ENCODE data around the gene RGL3.
A peak's percentile ranks its signal among the peaks of the same experiment; 100 is the strongest.
"Not testable (repeated sequence)": the region's sequence is repeated elsewhere in the genome, so short reads cannot be mapped to it uniquely, and the experiment has no call there.

Gene RGL3

DNA sequence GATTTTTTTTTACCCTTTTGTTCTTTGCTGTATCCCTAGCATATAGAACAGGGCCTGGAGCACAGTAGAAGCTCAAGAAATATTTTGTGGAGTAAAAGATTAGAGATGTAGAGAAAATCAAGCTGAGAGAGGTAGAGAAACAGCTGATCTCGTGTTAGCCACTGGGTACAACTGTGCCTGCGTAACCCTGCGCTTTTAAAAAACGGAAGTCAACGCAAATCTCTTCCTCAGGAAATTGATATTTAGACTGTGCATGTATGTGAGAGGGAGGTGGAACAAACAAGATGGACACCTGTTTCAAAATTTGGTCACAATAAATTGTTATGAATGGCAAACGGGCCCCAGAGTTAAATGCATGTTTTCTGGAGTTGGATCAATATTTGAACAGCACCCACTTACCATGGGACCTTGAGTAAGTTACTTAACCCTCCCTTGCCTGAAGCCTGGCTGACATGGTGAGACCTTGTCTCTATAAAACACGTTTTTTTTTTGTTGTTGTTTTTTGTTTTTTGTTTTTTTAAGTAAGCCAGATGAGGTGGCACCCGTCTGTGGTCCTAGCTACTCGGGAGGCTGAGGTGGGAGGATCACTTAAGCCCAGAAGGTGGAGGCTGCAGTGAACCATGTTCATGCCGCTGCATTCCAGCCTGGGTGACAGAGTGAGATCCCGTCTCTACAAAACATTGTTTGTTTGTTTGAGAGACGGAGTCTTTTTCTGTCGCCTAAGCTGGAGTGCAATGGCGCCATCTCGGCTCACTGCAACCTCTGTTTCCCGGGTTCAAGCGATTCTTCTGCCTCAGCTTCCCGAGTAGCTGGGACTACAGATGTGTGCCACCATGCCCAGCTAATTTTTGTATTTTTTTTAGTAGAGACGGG is 31.7 kb downstream of the RGL3 start:
- no peak for TF ChIP-seq POLR2AphosphoS5 (IDR thresholded peaks at IDR 0.05; ENCODE audit: low read depth, low read length)
- no peak for TF ChIP-seq TAF1 (IDR thresholded peaks at IDR 0.05; ENCODE audit: borderline replicate concordance, low read depth, low read length)
- TF ChIP-seq POLR2A (IDR thresholded peaks at IDR 0.05; ENCODE audit: low read depth, low read length): no peak
- DNase-seq (ENCODE audit: insufficient read length): no peak
- no peak for FAIRE-seq

DNA sequence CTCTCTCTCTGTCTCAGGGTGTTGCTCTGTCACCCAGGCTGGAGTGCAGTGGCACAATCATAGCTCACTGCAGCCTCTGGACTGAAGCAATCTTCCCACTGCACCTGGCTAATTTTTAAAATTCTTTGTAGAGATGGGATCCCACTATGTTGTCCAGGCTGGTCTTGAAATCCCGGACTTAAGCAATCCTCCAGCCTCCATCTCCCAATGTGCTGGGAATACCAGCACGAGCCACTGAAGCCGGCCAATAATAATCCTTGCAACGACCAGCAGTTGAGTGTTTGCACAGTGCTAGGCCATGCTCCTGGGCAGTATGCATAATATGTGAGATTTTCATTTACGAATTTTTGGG is 34.4 kb downstream of the RGL3 start:
- no peak for DNase-seq (ENCODE audit: insufficient read length)
- no peak for FAIRE-seq
- TF ChIP-seq POLR2A (IDR thresholded peaks at IDR 0.05; ENCODE audit: low read depth, low read length) (no peak), POLR2AphosphoS5 (IDR thresholded peaks at IDR 0.05; ENCODE audit: low read depth, low read length) (no peak), TAF1 (IDR thresholded peaks at IDR 0.05; ENCODE audit: borderline replicate concordance, low read depth, low read length) (no peak)

DNA sequence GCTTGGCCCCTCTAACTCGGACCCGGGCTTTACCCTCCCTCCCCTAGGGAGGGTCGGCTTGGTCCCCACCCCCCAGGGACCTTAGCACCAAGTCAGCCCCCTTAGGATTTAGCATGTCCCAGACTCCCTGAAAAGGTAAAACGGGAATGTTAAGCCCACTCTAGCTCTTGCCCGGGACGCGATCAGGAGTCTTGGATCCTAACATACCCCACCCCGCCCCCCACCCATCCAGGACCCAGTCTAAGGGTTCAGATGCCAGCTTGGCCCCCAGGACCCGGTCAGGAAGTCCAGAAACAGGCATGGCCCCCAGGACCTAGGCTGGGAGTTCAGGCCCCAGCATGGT is 35.4 kb downstream of the RGL3 start:
- no peak for DNase-seq (ENCODE audit: insufficient read length)
- no peak for FAIRE-seq
- no peak for TF ChIP-seq POLR2AphosphoS5 (IDR thresholded peaks at IDR 0.05; ENCODE audit: low read depth, low read length)
- TF ChIP-seq TAF1 (IDR thresholded peaks at IDR 0.05; ENCODE audit: borderline replicate concordance, low read depth, low read length): no peak
- no peak for TF ChIP-seq POLR2A (IDR thresholded peaks at IDR 0.05; ENCODE audit: low read depth, low read length)

DNA sequence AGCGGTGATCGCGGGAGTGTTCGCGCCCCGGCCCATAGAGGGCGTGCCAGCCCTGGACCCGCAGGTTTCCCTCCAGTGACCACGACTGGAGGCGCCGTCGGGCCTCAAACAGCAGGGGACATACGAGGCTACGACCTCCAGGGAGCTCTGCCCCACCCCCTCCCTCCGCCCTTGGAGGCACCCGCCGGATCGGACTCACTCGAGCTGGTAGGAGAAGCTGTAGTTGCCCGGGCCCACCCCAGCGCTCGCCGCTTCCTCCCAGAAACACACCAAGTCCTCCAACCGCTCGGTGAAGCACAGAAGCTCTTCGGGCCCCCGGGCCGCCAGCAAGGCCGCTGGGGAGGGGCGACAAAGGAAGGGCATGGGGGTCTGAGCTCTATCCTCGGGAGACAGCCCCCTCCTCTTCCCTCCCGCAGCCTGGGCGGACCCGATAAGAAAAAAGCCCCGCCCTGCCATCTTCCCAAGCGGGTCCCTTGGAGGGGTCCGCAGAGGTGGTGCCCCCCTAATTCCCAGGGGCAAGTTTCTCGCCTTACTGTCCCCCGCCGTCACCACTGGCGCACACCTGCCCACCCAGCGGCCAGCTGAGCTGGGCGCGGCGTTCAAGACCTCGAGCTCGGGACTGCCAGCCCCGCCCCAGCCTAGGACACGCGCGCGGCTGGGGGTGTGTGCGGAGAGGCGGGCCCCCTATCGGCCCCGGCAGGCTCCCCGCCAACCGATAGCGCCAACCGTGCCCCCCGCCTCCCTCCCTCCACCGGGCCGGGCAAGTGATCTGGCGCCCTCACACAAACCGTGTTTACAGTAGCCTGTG is 36.0 kb downstream of the RGL3 start:
- DNase-seq (ENCODE audit: insufficient read length) (peak; percentile 39), FAIRE-seq (no peak)
- TF ChIP-seq POLR2A (IDR thresholded peaks at IDR 0.05; ENCODE audit: low read depth, low read length) (no peak), POLR2AphosphoS5 (IDR thresholded peaks at IDR 0.05; ENCODE audit: low read depth, low read length) (no peak), TAF1 (IDR thresholded peaks at IDR 0.05; ENCODE audit: borderline replicate concordance, low read depth, low read length) (no peak)

DNA sequence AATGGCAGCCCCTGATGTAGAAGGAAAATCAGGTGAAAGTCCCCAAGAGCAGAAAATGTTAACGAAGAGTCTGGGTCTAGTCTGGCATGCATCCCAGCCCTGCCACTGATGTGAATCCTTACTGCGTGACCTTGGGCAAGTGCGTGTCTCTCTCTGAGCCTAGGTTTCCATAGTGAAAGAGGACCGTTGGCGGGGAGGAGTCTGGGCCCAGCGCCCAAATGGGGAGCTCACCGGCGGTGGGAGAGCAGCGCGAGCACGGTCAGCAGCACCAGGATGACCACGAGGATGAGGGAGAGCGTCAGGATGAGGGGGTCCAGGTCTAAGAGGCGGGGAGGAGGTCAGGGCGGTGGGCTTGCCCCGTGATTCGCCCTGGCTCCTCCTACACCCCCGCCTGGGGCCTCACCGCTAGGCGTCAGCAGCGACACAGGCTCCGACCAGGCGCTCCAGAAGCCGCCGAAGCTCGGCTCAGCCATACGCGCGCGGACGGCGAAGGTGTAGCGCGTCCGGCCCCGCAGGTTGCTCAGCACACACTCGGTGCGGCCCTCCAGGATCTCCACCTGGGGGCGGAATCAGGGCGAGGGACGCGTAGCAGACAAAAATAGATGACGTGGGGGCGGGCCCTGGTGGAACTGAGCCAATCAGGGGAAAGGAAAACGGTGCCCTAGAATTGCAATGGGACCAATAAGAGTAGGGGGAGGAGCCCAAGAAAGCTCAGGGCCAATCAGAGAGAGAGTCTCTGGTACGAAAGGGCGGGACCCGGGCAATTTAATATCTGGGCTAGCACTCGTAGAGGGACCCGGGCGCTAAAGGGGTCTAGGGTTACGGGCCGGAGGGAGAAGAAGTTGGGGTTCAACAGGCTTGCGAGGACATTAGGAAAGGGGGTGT is 38.2 kb downstream of the RGL3 start:
- DNase-seq (ENCODE audit: insufficient read length) (peak; percentile 98), FAIRE-seq (no peak)
- TF ChIP-seq POLR2A (IDR thresholded peaks at IDR 0.05; ENCODE audit: low read depth, low read length): peak; percentile 77; the same call in 1 of the 2 replicates
- no peak for TF ChIP-seq TAF1 (IDR thresholded peaks at IDR 0.05; ENCODE audit: borderline replicate concordance, low read depth, low read length)
- peak; percentile 76 for TF ChIP-seq POLR2AphosphoS5 (IDR thresholded peaks at IDR 0.05; ENCODE audit: low read depth, low read length)

DNA sequence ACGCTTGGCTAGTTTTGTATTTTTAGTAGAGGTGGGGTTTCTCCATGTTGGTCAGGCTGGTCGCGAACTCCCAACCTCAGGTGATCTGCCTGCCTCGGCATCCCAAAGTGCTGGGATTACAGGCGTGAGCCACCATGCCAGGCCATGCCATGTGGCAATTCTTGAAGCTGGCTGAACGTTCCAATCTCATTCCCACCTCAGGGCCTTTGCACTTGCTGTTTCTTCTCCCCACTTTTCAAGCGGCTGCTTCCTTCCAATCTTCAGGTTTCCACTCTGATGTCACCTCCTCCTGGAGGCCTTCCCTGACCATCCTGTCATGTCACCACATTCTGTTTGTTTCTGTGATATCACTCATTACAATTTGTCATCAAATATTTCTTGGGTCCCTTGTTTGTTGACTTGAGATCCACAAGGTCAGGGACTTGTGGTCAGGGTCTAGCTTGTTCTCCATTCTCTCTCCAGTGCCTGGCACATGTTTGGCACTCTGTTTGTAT is 39.2 kb downstream of the RGL3 start:
- FAIRE-seq: no peak
- DNase-seq (ENCODE audit: insufficient read length): no peak
- TF ChIP-seq TAF1 (IDR thresholded peaks at IDR 0.05; ENCODE audit: borderline replicate concordance, low read depth, low read length): no peak
- no peak for TF ChIP-seq POLR2AphosphoS5 (IDR thresholded peaks at IDR 0.05; ENCODE audit: low read depth, low read length)
- no peak for TF ChIP-seq POLR2A (IDR thresholded peaks at IDR 0.05; ENCODE audit: low read depth, low read length)

DNA sequence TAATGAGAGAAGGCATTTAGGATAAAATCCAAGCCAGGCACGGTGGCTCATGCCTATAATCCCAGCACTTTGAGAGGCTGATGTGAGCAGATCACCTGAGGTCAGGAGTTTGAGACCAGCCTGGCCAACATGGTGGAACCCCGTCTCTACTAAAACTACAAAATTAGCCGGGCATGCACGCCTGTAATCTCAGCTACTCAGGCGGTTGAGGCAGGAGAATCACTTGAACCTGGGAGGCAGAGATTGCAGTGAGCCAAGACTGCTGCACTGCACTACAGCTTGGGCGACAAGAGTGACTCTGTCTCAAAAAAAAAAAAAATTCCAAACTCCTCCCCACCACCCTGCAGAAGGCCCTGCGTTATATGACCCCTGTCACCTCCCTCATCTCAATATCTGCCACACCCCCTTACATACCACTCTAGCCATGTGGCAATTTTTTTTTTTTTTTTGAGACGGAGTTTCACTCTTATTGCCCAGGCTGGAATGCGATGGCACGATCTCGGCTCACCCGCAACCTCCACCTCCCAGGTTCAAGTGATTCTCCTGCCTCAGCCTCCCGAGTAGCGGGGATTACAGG is 39.8 kb downstream of the RGL3 start:
- not testable (repeated sequence) for DNase-seq (ENCODE audit: insufficient read length); FAIRE-seq

DNA sequence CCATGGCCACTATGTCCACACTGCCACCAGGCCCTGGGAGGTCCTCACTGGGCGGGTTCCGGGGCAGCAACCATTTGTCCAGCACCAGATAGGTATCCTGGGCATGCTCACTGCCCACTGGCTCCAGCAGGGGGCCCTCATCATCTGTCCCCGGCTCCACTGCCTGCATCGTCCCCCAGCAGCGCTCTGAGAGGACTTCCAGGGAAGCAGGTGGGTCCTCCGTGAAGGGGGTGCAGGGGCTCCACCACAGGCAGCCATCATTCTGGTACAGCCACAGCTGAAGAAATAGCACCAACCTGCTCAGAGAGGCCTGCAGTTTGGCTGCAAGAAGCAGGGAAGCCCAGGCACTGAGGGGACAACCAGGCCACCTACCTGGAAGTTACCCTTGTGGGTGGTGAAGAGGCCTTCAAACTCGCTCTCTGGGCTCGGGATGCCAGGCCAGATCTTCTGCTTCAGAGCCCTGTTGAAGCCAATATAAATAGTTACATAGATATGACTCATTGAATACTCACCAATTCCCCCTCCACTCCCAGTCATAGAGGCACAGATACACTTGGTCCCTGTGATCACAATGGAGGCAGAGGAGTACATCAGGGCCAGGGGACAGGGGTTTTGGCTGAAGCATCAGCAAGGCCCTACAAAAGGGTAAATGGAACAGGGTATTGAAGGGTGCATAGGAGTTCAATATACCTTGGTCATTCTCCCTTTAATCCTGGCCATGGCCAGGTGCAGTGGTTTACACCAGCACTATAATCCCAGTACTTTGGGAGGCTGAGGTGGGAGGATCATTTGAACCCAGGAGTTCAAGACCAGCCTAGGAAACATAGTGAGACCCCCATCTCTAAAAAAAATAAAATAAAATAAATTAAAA is 40.6 kb downstream of the RGL3 start:
- TF ChIP-seq POLR2A (IDR thresholded peaks at IDR 0.05; ENCODE audit: low read depth, low read length): no peak
- TF ChIP-seq TAF1 (IDR thresholded peaks at IDR 0.05; ENCODE audit: borderline replicate concordance, low read depth, low read length): no peak
- no peak for TF ChIP-seq POLR2AphosphoS5 (IDR thresholded peaks at IDR 0.05; ENCODE audit: low read depth, low read length)
- DNase-seq (ENCODE audit: insufficient read length) (no peak), FAIRE-seq (no peak)

DNA sequence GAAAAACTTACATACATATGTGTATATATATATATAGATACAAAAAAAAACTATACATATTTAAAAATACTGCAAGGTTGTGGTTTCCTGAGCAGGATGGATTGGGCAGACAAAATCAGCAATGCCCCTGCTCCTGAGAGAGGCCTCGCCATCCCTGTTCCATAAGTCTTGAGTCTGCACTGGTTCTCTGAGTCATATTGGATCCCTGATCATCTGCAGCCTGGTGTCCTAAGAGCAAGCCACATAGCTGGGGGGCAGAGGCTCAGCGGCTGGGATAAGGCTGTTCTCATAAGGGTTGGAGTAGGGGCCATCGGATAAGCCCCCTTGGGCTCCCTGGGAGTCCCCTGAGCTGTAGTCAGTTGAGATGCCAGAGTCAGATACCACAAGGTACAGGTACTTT is 41.4 kb downstream of the RGL3 start:
- FAIRE-seq: no peak
- no peak for DNase-seq (ENCODE audit: insufficient read length)
- TF ChIP-seq POLR2AphosphoS5 (IDR thresholded peaks at IDR 0.05; ENCODE audit: low read depth, low read length) (no peak), POLR2A (IDR thresholded peaks at IDR 0.05; ENCODE audit: low read depth, low read length) (no peak), TAF1 (IDR thresholded peaks at IDR 0.05; ENCODE audit: borderline replicate concordance, low read depth, low read length) (no peak)

DNA sequence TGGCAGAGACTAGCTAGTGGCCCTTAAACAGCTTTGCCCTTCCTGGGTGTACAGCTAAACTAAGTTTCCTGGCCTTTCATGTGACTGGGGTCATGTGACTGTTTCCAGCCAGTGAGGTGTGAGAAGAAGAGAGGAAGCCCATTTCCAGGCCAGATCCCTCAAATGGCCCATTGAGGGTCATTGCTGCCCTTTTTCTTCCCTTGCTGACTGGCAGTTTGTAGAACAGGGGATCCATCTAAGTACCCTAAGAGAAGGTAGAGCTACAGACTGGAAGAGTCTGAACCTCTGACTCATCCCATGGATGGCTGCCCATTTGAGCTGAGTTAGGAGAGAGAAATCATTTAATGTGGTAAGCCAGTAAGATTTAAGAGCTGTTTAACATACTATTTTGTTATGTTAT is 41.9 kb downstream of the RGL3 start:
- no peak for FAIRE-seq

More for the DNA sequence above, 41.9 kb downstream of the RGL3 start:
- DNase-seq (ENCODE audit: insufficient read length): no peak
- TF ChIP-seq TAF1 (IDR thresholded peaks at IDR 0.05; ENCODE audit: borderline replicate concordance, low read depth, low read length) (no peak), POLR2AphosphoS5 (IDR thresholded peaks at IDR 0.05; ENCODE audit: low read depth, low read length) (no peak), POLR2A (IDR thresholded peaks at IDR 0.05; ENCODE audit: low read depth, low read length) (no peak)
